ENCODE data around the gene RGS6.

Gene RGS6

DNA sequence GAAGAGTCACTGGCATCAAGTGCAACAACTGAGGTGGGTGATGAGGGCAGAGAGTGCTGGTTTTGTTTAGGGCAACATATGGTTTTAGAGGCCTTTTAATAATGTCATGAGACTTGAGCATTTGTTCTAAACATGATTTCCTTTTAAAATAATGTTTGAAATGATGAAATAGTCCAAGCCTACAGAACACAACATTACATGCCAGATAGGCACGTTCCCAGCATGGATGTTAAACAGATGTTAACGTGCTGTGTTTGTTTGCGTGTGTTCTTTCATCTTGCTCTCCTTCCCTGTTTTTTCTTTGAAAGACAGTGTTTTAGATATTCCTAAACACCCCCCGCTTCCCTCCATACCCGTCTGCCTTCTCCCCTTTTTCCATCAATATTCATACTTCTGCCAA, 82.3 kb downstream of the RGS6 start:
- no peak for DNase-seq (ENCODE audit: low read depth)

DNA sequence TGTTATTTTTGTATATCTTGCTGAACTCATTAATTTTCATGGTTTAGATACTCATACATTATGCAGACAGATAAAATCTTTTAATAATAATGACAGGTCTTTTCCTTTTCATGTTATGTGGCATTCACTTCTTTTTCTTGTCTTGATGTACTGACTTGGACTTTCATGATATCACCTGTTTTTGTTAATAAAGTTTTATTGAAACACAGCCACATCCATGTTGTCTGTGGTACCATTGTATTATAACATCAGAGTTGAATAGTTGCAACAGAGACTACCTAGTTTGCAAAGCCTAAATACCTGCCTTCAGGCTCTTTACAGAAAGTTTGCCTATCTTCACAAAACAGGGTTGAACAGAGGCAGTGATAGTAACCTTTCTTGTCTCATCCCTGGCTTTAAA, 85.1 kb downstream of the RGS6 start:
- no peak for DNase-seq (ENCODE audit: low read depth)

DNA sequence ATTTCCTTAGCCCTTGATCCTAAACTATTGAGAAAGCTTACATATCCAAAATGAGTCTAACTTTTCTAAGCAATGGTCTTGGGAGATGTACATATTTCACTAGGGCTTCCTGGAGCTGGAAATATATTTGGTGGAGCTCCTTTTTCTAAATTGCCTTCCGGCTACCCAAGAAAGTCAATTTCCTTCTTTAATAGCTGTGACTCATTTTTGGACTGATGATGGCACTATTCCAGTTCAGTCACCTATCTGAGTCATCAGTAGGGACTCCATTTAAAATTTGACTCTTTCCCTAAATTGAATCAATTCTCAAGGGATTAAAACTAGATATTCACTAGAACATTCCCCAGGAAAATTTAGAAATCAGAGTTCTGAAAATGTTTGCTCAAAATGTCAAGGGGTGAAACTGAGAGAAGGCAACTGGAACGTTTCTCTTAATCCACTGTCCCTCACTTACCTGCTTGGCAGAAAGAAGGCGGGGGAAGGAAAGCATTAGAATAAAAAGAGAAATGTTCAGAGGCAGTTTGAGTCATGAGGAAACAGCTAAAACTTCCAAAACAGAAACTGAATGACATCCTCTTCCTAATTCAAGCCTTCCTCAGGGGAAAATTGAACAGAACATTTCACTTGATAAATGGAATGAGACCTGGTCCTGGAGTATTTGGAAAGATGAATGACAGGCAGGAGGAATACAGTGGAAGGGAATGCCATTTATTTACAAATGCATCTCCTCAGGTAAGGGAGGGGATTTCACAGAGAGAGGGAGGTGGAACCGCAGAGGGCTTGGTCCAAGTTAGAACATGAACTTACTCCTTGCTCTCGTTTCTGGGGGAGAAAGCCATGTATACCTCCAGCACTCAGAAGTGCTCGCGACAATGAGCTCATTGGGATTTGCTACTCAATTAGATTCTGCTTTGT, 91.2 kb downstream of the RGS6 start:
- no peak for DNase-seq (ENCODE audit: low read depth)

DNA sequence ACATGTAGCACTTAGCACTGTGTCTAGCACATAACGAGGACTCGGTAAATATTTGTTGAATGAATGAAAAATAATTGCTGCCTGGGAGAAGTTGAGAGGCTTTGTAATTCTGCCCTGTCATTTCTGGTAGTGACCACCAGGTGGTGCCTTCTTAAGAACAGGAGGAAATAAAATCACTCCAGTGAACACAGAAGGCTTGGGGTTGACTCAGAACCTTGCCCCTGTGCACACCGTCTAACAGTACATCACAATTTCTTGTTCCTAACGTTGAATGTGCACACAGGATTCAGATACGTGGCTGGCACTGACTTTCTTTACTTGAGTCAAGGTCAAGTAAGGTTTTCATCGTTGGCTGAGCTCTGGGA, 91.8 kb downstream of the RGS6 start:
- DNase-seq (ENCODE audit: low read depth) = peak; percentile 29

DNA sequence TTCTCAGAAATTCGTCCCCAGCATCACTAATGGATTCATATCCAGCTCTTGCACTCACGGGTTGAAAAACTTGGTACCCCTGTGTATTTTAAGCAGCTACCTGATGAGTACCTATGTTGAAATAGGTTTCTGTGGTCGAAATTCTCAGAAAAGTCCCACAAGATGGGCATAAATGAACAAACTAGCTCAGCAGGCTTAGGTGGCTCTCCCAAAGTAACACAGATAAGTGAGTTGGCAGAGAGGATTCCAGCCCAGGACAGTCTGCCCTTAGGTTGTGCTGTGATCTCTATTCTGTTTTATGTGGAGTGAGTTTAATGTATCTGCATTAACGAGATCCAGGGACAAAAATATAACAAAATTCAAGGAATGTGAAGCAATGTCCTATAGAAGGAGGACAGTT, 92.3 kb downstream of the RGS6 start:
- DNase-seq (ENCODE audit: low read depth) = no peak

DNA sequence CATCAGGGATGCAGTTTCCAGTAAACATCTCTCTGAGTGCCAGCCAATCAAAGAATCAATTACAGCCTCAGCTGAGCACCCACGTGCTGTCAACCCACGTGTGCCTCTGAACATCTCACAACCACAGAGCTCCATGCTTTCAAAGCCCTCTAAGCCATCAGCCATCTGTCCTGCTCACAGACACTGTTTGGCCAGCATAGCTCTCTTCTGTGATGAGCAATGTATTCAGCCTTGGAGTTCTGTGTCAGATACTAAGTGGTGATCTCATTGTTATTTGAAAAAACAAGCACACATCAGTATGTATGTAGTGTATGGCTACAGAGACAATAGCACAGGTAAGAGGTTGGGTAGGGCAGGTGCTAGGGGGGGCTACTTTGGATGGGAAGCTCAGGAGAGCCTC, 94.3 kb downstream of the RGS6 start:
- DNase-seq (ENCODE audit: low read depth) = no peak

DNA sequence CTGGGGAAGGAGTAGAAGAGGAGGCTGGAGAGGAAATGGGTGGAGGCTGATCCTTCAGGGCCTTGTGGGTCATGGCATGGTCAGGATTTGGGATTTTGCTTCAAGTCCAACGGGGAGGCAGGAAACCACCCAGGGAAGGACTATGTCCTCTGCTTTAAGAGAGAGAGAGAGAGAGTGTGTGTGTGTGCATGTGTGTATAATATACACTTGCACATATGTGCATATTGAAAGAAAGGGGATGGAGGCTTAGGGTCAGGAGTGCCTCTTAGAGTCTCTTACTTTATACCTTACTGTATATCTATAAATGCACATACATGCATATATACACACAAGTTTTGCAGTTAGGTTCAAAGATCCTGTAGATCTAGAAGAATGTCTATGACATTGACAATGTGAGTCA, 94.8 kb downstream of the RGS6 start:
- DNase-seq (ENCODE audit: low read depth) = no peak

DNA sequence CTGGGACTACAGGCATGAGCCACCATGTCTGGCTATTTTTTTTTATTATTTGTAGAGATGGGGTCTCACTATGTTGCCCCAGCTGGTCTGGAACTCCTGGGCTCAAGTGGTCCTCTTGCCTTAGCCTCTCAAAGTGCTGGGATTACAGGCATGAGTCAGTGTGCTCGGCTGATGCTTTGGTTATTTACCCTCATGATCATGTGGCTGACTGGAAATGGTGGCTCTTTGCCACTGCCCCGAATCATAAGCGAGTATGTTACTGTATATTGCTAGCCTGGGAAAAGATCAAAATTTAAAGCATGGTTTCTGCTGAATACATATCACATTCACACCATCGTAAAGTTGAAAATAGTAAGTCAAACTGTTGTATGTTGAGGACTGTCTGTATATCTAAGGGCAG, 101.1 kb downstream of the RGS6 start:
- no peak for DNase-seq (ENCODE audit: low read depth)

DNA sequence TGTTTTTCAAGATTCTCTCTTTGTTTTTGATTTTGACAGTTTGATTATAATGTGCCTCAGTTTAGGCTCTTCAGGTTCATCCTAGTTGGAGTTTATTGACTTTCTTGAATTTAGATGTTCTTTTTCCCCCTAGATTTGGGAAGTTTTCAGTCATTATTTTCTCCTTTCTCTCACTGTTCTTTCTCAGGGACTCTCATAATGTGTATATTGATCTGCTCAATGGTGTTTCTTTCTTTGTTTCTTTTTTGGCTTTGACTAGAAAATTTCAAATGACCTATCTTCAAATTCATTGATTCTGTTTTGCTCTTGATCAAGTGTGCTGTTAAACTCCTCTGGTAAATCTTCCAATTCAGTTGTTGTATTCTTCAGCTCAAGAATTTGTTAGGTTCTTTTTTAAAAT, 108.3 kb downstream of the RGS6 start:
- no peak for DNase-seq (ENCODE audit: low read depth)

DNA sequence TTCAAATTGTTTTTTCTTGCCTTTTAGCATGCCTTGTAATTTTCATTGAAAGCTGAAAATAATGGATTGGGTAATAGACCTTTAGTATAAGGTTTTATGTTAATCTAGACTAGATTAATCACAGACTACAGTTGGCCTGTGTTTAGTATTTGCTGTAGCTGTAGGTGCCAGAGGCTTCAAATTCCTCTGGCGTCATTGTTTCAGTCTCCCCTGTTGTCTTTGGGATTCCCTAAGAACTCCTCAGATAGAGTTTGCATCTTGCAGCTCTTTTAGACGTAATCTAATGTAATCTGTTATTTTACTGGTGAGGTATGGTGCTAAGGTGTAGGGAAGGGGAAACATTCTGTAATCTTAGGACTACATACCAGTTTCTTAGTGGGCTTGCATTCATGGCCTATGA, 113.0 kb downstream of the RGS6 start:
- no peak for DNase-seq (ENCODE audit: low read depth)

DNA sequence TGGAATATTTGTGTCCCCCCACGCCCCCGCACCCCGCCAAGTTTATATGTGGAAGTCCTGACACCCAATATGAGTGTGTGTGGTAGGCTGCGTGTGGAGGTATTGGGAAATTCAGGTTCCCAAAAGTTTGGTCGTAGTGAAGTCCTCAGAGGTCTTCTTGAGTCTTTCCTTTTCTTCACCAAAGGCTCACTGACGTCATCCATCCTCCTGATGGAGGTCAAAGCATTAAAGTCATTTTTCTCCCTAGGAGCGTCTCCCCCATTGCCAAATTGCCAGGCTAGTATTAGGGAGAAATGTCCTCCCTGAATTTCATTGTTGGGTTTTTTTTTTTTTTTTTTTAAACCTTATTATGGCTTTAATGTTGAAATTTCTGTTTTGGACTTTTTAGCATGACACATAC, 113.7 kb downstream of the RGS6 start:
- no peak for DNase-seq (ENCODE audit: low read depth)

DNA sequence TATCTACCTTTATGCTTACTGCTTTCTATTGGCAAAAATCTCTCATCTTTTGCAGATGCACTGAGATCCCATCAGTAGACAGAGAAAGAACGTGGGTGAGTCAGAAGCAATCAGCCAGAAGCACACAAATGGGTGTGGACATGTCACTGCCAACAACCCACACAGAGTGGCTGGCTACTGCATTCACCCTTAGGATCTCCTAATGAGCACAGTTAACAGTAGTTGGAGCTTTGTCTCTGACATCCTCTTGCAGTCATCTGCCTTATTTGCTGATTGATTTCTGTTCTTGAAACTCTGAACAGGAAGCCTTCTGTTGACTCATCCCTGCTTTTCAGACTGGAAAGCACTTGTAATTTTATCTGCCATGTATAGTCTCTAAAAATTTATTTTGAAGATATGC, 117.2 kb downstream of the RGS6 start:
- DNase-seq (ENCODE audit: low read depth) = no peak

DNA sequence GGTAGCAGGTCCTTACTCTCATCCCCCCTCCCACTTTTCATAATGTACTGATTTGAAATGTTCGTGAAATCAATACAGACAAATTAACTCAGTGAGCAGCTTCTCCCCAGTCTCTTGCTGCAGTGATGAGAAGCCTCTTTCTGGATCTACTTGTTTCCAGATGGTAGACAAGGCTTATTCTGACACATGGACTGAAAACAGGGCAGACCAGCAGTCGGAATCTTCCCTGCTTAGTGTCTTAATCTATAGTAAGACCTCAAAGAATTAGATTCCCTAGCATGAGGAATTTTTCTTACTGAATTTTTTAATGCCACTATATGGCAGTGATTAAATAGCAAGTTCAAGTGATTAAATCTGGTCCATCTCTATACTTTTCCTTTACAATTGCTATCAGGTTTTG, 120.1 kb downstream of the RGS6 start:
- DNase-seq (ENCODE audit: low read depth) = no peak

DNA sequence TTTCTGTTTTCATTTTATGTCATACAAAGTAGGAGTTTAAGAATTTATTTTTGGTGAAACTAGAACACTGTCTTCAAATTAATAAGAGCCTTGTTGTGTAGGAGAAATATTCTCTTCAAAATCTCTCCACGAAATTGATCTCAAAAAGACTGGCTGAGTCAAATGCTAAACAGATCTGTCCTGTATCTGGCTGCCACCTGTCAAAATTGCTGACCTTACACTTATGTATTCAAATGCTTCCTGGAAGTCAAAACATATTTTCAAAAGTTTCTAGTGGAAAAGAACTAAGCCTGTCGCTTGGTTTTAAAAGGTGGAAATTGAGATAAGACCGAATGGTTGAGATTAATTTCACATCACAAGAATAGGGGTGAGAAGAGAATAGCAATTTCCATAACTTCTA, 121.4 kb downstream of the RGS6 start:
- no peak for DNase-seq (ENCODE audit: low read depth)

DNA sequence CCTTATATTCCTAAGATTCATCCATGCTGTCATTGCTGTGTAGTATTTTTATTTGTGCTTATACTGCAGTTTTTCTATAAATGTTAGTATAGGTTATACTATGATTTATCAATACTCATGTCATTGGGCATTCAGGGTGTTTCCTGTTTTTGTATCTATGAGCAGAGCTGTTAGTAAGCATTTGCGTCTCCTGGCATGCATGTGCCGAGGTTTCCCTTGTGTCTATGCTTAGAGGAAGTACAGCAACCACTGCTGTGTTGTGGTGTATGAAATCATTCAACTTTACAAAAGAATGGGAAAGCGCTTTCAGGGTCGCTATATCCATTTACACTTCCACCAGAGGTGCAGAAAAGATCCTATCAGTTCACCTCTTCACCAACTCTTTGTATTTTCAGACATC, 122.7 kb downstream of the RGS6 start:
- DNase-seq (ENCODE audit: low read depth) = no peak

DNA sequence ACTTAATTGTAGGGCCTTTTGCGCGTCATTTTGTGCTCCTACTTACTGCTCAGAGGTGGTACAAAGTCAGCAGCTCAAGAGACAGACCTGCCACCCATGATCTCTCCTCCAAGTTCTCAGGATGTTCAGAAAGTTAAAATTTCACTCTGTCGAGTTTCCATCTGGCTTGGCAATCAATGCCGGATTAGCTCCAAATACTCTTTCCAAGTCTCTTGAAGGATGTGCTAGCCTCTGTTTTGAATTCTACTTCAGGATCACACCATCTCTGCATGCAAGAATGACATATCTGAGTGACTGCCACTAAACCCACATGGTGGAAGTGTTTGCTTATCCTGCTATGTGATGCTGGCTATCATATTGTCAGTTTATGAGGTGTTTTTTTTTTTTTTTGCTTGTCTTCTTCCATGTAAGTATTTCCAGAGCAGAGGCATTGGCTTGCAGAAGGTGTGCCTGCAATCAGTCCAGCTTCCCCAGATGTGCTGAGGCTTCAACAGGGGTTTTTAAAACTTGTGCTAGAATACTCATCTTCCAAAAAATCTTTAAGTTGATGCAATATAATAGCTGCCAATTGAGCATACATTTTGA, 125.6 kb downstream of the RGS6 start:
- DNase-seq (ENCODE audit: low read depth) = no peak

DNA sequence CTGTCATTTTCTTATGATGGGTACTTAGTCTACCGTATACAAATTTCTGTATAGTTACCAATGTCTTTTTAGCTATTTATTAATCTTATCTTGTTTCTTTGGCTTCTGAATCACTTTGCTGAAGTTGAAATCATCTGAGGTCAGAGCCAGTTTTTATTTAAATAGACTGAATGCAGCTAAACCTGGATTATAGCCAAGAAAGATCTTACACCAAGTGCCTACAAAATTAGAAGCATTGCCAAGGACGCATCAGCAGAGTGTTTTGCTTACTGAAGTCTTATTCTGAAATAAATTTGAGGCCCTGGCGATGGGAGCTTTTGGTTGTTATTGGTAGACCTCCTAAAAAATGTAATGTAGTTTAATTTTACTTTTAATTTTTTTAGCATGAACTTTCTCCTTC, 128.2 kb downstream of the RGS6 start:
- DNase-seq (ENCODE audit: low read depth) = no peak

DNA sequence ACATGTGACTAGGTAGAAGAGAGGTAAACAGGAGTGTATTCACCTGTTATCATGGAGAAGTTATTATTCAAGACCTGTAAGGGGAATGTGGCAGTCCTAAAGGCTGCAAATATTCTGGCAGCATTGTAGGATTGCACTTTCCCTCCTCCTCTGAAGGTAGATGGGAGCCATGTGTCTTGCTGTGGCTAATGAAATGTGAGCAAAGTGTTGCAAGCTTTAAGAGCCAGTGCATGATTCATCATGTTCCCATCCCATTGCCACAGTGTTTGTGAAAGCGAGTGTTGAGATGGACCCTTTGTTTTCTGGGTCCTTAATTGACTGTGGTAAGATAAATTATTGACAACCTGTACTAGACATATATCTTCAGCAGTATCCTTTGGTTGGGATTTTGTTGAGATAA, 128.7 kb downstream of the RGS6 start:
- no peak for DNase-seq (ENCODE audit: low read depth)

DNA sequence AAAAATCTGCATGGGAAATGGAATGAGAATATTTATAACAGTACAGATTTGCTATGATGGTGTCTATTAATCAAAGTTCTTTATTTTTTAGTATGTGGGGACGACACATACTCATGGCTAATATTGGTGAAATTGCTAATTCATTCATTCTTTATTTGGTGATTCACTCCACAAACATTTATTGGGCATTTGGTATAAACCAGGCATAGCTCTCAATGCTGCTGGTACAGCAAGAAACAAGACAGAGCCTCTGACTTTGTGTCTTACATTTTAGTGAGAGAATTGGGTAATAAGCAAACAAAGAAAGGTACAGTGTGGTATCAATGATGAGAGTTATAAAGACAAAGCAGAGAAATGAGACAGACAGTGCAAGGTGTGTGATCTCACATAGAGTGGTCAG, 129.5 kb downstream of the RGS6 start:
- DNase-seq (ENCODE audit: low read depth) = no peak

DNA sequence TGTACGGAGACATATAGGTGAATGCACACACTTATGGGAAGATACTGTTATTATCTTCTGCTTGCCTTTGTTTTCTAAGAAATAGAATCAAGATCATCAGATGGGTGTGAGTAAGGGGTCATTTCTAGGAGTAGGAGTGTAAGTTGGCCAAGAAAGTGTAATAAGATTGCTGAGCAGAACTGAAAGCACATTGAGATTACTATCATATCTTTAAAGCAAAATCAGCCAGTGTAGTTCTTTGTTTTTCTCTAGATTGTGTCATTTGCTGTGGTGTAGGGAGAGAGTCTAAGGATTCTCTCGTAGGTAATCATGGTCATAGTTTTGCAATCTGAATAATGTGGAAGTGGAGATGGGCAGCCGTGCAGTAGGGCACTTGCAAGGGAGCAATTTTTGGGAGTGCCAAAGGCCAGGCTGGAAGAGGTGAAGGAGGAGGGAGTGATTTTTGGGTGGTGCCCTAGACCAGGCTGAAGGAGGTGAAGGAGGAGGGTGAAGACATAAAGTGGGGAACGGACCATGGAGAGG, 131.6 kb downstream of the RGS6 start:
- no peak for DNase-seq (ENCODE audit: low read depth)

DNA sequence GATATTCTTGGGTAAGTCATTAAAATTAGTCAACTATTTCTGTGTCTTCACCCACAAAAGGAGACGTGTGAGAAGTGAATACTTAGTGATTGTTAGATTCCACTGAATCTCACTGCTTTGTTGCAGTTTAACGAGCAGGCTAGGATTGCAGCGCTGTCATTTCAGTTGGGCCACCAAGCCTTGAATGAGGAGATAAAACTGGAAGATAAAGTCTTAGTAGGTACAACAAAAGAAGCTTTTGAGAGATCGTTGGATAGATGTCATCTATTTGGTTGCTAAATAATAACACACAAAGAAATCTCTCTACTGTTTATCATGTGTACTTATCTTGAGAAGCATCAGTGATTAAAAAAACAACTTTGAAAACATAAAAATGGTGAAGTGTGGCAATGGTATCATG, 132.3 kb downstream of the RGS6 start:
- DNase-seq (ENCODE audit: low read depth) = no peak

DNA sequence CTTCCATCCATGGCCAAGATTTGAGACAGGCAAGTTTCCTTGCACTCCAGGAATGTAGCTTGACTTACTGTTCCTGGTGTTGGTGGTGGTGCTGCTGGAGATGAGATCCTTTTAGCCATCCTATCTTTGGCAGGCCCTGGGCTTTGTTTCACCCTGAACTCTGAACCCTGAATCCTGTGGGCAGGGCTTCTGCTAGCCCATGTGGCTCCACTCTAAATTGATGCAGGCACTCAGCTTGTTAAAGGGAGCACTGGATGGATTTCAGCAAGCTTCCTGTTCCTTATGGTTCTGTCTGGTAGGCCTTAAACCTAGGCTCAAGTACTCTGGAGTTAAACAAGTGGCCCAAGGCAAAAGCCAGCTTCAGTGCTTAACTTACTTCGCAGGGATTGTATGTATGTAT, 138.2 kb downstream of the RGS6 start:
- no peak for DNase-seq (ENCODE audit: low read depth)

DNA sequence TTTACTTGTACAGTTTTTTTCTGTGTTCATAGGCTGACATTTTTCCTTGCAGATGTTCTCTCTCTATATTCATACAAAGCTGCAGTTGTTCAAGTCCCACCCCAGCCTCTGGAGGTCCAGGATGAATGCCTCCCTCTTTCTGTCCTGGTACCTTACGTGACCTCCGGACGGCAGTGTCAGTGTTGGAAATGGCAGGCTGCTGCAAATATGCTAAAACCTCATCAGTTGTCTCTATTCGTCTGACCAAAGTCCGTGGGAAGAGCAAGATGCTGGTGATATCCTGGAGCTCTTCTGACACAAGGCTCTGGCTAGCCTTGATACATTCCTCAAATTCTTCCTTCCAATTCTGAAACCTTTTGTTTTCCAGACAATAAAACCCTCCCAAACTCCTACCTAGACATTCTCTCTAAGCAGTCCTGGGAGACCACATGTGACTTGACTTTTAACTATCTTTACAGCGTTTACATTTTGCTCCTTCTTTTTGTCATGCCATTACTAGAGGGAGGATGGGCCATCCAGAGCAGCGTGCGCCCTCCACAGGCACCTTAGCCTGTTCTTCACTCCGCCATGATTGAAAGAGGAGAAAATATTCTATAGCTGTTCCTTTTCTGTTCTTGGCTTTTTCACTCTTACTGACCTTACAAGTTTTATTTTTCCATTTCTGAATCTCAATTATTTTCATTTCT, 143.6 kb downstream of the RGS6 start:
- no peak for DNase-seq (ENCODE audit: low read depth)
